Endothelial cell of umbilical vein (primary cell): ENCODE results near the gene ECM2. TPM values are rescaled to one million over a fixed set of nuclear protein-coding genes. Genes with fewer than 3 reads are reported as not detected.

Experiments
- BruUV-seq: library from RNA; stranded (reverse); fragments of 400-500 nt; replicated peaks from 2 replicates; lab custom pipeline; 2021; lab: Mats Ljungman, UMichigan
- CTCF ChIA-PET: fragments of 300-600, 350-600 bp; sonication (Branson Sonifier 250); formaldehyde crosslinking; loops from one replicate; lab custom pipeline; 2021; ENCODE audit warnings: antibody characterized with exemption, inconsistent platforms; lab: Charles Lee
- POLR2A ChIA-PET: fragments of 300-600, 350-600 bp; sonication (Branson Sonifier 250); formaldehyde crosslinking; loops from one replicate; lab custom pipeline; 2021; ENCODE audit warnings: antibody characterized with exemption, inconsistent platforms; lab: Charles Lee
- DNase-seq: peaks from one replicate; pipeline ENCODE4 v3.0.0-alpha.2; 2011; ENCODE audit warnings: low read depth, low spot score
- FAIRE-seq: peaks from 2 replicates; lab custom pipeline; 2011; peaks lifted over from hg19 to GRCh38; lab: Jason Lieb, UNC
- H2AFZ ChIP-seq: 2 replicates; pipeline ENCODE4 v1.6.0; 2012; ENCODE audit warnings: low read depth, low read length, control low read depth, inconsistent platforms
- H3K27ac ChIP-seq: 2 replicates; pipeline ENCODE4 v1.5.1; 2011; ENCODE audit warnings: low read depth, mild to moderate bottlenecking, control low read depth, low read length, moderate library complexity; ENCODE audit not compliant: insufficient read depth
- H3K27me3 ChIP-seq, 2 experiments: 2 replicates each; pipeline versions ENCODE4 v1.6.0 to v1.6.1; 2011; ENCODE audit warnings: low read length in 2 of 2, mixed read lengths in 1 of 2; ENCODE audit not compliant: control insufficient read depth in 2 of 2, insufficient read depth in 2 of 2
- H3K36me3 ChIP-seq, 2 experiments: 2 replicates in 1 of 2; 3 replicates in 1 of 2; pipeline ENCODE4 v1.5.1; 2011; ENCODE audit warnings: low read length in 2 of 2, mild to moderate bottlenecking in 1 of 2, moderate library complexity in 1 of 2; ENCODE audit not compliant: control insufficient read depth in 2 of 2, insufficient read depth in 2 of 2; ENCODE audit errors: extremely low read depth in 1 of 2
- H3K4me1 ChIP-seq: 3 replicates; pipeline ENCODE4 v1.5.1; 2011; ENCODE audit warnings: mild to moderate bottlenecking, low read length; ENCODE audit not compliant: control insufficient read depth, insufficient read depth; ENCODE audit errors: extremely low read depth
- H3K4me2 ChIP-seq: 2 replicates; pipeline ENCODE4 v1.6.1; 2011; ENCODE audit warnings: low read length, control low read depth, mixed read lengths; ENCODE audit not compliant: insufficient read depth
- H3K4me3 ChIP-seq, 3 experiments: fragments of 200-600 bp in 1 of 3; sonication (generic), shearing (Covaris generic) in 1 of 3; replicated peaks in 1 of 3; 2 replicates each; pipeline ENCODE4 v1.5.1; 2011 to 2016; ENCODE audit warnings: control low read depth in 3 of 3, low read length in 3 of 3, mild to moderate bottlenecking in 2 of 3, inconsistent platforms in 1 of 3, low read depth in 1 of 3, moderate library complexity in 1 of 3; ENCODE audit not compliant: insufficient read depth in 1 of 3
- H3K79me2 ChIP-seq: 2 replicates; pipeline ENCODE4 v1.6.0; 2012; ENCODE audit warnings: low read length, inconsistent platforms; ENCODE audit not compliant: control insufficient read depth, insufficient read depth
- H3K9ac ChIP-seq: replicated peaks from 2 replicates; pipeline ENCODE3; 2011; ENCODE audit warnings: low read length, control low read depth; ENCODE audit not compliant: insufficient read depth; ENCODE audit errors: extremely low read depth
- H3K9me1 ChIP-seq: replicated peaks from 3 replicates; pipeline ENCODE4 v1.6.0; 2011; ENCODE audit warnings: mild to moderate bottlenecking, low read length; ENCODE audit not compliant: control insufficient read depth, insufficient read depth; ENCODE audit errors: extremely low read depth
- H3K9me3 ChIP-seq: replicated peaks from 2 replicates; pipeline ENCODE4 v1.5.1; 2012; ENCODE audit warnings: low read length, inconsistent platforms; ENCODE audit not compliant: control insufficient read depth, insufficient read depth
- H4K20me1 ChIP-seq: replicated peaks from 2 replicates; pipeline ENCODE3; 2011; ENCODE audit warnings: mild to moderate bottlenecking, low read length; ENCODE audit not compliant: control insufficient read depth, insufficient read depth; ENCODE audit errors: extremely low read depth
- EZH2 ChIP-seq: IDR thresholded peaks from 2 replicates; pipeline ENCODE4 v1.6.1; 2012; ENCODE audit warnings: borderline replicate concordance, low read depth, mild to moderate bottlenecking, moderate library complexity, low read length, inconsistent platforms; ENCODE audit not compliant: severe bottlenecking
- FOS ChIP-seq: IDR thresholded peaks from 2 replicates; pipeline ENCODE4 v1.6.1; 2011; ENCODE audit warnings: mild to moderate bottlenecking, low read length, moderate library complexity, borderline replicate concordance; ENCODE audit not compliant: insufficient read depth
- GATA2 ChIP-seq: IDR thresholded peaks from 2 replicates; pipeline ENCODE4 v1.7.0; 2011; ENCODE audit warnings: low read depth, mild to moderate bottlenecking, moderate library complexity, mixed read lengths, low read length; ENCODE audit not compliant: insufficient read length, insufficient read depth
- MYC ChIP-seq: IDR thresholded peaks from one replicate; pipeline ENCODE4 v1.6.1; 2011; ENCODE audit warnings: mild to moderate bottlenecking, low read depth, low read length
- POLR2A ChIP-seq: IDR thresholded peaks from 2 replicates; pipeline ENCODE4 v1.6.1; 2012; ENCODE audit warnings: low read depth, mild to moderate bottlenecking, control low read depth, low read length
- POLR2AphosphoS5 ChIP-seq: IDR thresholded peaks from 2 replicates; pipeline ENCODE4 v1.6.1; 2012; ENCODE audit warnings: low read depth, mild to moderate bottlenecking, control low read depth, low read length, moderate library complexity; ENCODE audit not compliant: insufficient read depth
- dilution Hi-C: fragments of 300-500 bp; cut with MboI; formaldehyde crosslinking; loops from one replicate; pipeline ENCODE4 v1.15.0; 2019; ENCODE audit warnings: low sequenced_read_pairs; ENCODE audit not compliant: extremely low pct_ligation_motif_present
- intact Hi-C: fragments of 100-400 bp; cut with micrococcal nuclease; formaldehyde crosslinking; loops from one replicate; pipeline ENCODE4 v1.10.0; 2022
- polyA plus RNA-seq, 4 experiments: library from polyadenylated mRNA; depleted of rRNA in 3 of 4; stranded (reverse) in 3 of 4; unstranded in 1 of 4; fragments of >200 nt; gene quantifications; 2 replicates each; pipeline versions ENCODE4 v1.2.1 to v1.2.3, GENCODE V29; 2011 to 2012; ENCODE audit warnings: missing spikeins in 1 of 4
- total RNA-seq: library from RNA; stranded (reverse); gene quantifications from 2 replicates; pipeline ENCODE4 v1.2.3, GENCODE V29; 2021
- TF ChIP-seq, protein P1 (sequence below), 2 donors: IDR thresholded peaks; 1 replicate in 1 of 2; 2 replicates in 1 of 2; pipeline ENCODE4 v1.5.1; 2011; ENCODE audit warnings: low read length in 2 of 2, mild to moderate bottlenecking in 2 of 2, moderate library complexity in 2 of 2, control low read depth in 1 of 2, inconsistent platforms in 1 of 2, low read depth in 1 of 2; ENCODE audit not compliant: insufficient read depth in 1 of 2; ENCODE audit errors: extremely low read depth in 1 of 2

The ECM2 gene
- total and polyA plus RNA-seq, 2 donors (not counting 3 experiments of a cell fraction or from before 2014, with no cell fraction given), result 0.03 TPM; not detected in 1

DNA sequence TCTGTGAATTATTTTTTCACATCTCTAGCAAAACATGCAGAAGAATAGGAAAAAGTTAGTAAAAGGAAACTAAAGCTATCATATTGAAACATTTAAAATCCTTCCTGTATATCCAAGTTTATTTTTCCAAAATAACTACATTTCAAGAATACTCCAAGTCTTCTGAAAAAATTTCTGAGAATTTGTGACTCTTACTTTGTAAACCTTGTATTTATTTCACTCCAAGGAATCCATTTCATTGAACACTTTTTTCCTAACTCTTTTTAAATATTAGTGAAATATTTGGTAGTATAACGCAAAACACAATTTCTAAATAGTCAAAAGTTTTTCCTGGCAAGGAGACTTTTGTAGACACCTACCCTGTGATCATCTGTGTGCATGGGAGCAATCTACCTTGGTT, 19.3 kb downstream of the ECM2 start:
- H4K20me1 ChIP-seq, result no peaks in the 10 kb centered on the region
- no peak overlapping the region for H3K27ac ChIP-seq
- FAIRE-seq, result no peak
- H3K9me1 ChIP-seq, result no peaks in the 10 kb centered on the region
- TF ChIP-seq MYC (no peak), EZH2 (no peak), POLR2A (no peak), GATA2 (no peak), FOS (no peak), POLR2AphosphoS5 (no peak)
- TF ChIP-seq, protein P1, sequence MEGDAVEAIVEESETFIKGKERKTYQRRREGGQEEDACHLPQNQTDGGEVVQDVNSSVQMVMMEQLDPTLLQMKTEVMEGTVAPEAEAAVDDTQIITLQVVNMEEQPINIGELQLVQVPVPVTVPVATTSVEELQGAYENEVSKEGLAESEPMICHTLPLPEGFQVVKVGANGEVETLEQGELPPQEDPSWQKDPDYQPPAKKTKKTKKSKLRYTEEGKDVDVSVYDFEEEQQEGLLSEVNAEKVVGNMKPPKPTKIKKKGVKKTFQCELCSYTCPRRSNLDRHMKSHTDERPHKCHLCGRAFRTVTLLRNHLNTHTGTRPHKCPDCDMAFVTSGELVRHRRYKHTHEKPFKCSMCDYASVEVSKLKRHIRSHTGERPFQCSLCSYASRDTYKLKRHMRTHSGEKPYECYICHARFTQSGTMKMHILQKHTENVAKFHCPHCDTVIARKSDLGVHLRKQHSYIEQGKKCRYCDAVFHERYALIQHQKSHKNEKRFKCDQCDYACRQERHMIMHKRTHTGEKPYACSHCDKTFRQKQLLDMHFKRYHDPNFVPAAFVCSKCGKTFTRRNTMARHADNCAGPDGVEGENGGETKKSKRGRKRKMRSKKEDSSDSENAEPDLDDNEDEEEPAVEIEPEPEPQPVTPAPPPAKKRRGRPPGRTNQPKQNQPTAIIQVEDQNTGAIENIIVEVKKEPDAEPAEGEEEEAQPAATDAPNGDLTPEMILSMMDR (IDR thresholded peaks at IDR 0.05; ENCODE audit: extremely low read depth in 1 of 2, insufficient read depth in 1 of 2, low read depth in 1 of 2, low read length in 2 of 2), result no peak
- intact Hi-C loops (no loop called here), dilution Hi-C loops (no loop called here)
- H3K79me2 ChIP-seq, result no peaks in the 10 kb centered on the region
- ChIA-PET CTCF (interaction anchor here (1.0 kb wide), 1 partner anchor 14 kb away, joined by 3 read pairs; no protein-coding TSS in a partner anchor), POLR2A (no interaction called here)
- no peak overlapping the region for H3K4me3 ChIP-seq
- BruUV-seq, result no TSS peak
- no peak for DNase-seq
- H3K9me3 ChIP-seq, result no peaks in the 10 kb centered on the region
- H3K9ac ChIP-seq, result no peak overlapping the region
- H3K4me1 ChIP-seq, result no peaks in the 10 kb centered on the region
- no peaks in the 10 kb centered on the region for H3K36me3 ChIP-seq
- H2AFZ ChIP-seq, result no peak overlapping the region
- no peaks in the 10 kb centered on the region for H3K27me3 ChIP-seq
- no peak overlapping the region for H3K4me2 ChIP-seq
